SK-N-SH (cell line): Measurements from ENCODE around the gene PIK3R2. TPM values are rescaled to one million over a fixed set of nuclear protein-coding genes. Genes with fewer than 3 reads are reported as not detected.
A peak's percentile ranks its signal among the peaks of the same experiment; 100 is the strongest.

ENCODE experiments used
- CTCF ChIA-PET: fragments of 300-600, 350-600 bp; formaldehyde crosslinking; extraction: SDS; loops from one replicate; lab custom pipeline; 2021; lab: Yijun Ruan, JAX
- POLR2A ChIA-PET: fragments of 350-600 bp; sonication (Branson Sonifier 250); formaldehyde crosslinking; extraction: SDS; loops from one replicate; lab custom pipeline; 2020; ENCODE audit warnings: antibody characterized with exemption, inconsistent platforms; lab: Yijun Ruan, JAX
- DNase-seq: peaks from one replicate; pipeline ENCODE4 v3.0.0; 2012
- H2AFZ ChIP-seq: fragments of 200-600 bp; sonication (generic); 2 replicates; pipeline ENCODE4 v1.8.1; 2016; ENCODE audit warnings: antibody characterized with exemption, mild to moderate bottlenecking, low read depth
- H3F3A ChIP-seq: fragments of 200-600 bp; sonication (generic); replicated peaks from 2 replicates; pipeline ENCODE3; 2016; ENCODE audit warnings: antibody characterized with exemption, mild to moderate bottlenecking; ENCODE audit not compliant: insufficient read depth
- H3K27ac ChIP-seq, 2 experiments: fragments of 200-500 bp in 1 of 2; fragments of 200-600 bp in 1 of 2; sonication (Bioruptor generic) in 1 of 2; sonication (generic), shearing (Covaris generic) in 1 of 2; 2 replicates each; pipeline versions ENCODE4 v1.5.1 to v1.6.1; 2014 to 2016; ENCODE audit warnings: low read depth in 2 of 2, inconsistent platforms in 1 of 2, low read length in 1 of 2, mild to moderate bottlenecking in 1 of 2, mixed read lengths in 1 of 2
- H3K27me3 ChIP-seq: fragments of 200-600 bp; sonication (generic), shearing (Covaris generic); 2 replicates; pipeline ENCODE4 v1.6.1; 2016; ENCODE audit warnings: mixed run types; ENCODE audit not compliant: insufficient read depth
- H3K36me3 ChIP-seq, 2 experiments: fragments of 200-500 bp in 1 of 2; fragments of 200-600 bp in 1 of 2; sonication (Bioruptor generic) in 1 of 2; sonication (generic) in 1 of 2; replicated peaks in 1 of 2; 2 replicates each; pipeline versions ENCODE3 to v1.5.1; 2014 to 2016; ENCODE audit warnings: low read length in 1 of 2, mild to moderate bottlenecking in 1 of 2; ENCODE audit not compliant: insufficient read depth in 2 of 2, control insufficient read depth in 1 of 2
- H3K4me1 ChIP-seq, 2 experiments: fragments of 200-500 bp in 1 of 2; fragments of 200-600 bp in 1 of 2; sonication (Bioruptor generic) in 1 of 2; sonication (generic), shearing (Covaris generic) in 1 of 2; 2 replicates each; pipeline versions ENCODE4 v1.5.1 to v1.6.1; 2014 to 2016; ENCODE audit warnings: low read depth in 1 of 2, low read length in 1 of 2, mixed run types in 1 of 2; ENCODE audit not compliant: insufficient read depth in 2 of 2, control insufficient read depth in 1 of 2
- H3K4me2 ChIP-seq: fragments of 200-600 bp; sonication (generic), shearing (Covaris generic); 2 replicates; pipeline ENCODE4 v1.6.1; 2017; ENCODE audit warnings: mixed run types
- H3K4me3 ChIP-seq, 2 experiments: fragments of 200-500 bp in 1 of 2; fragments of 200-600 bp in 1 of 2; sonication (Bioruptor generic) in 1 of 2; sonication (generic), shearing (Covaris generic) in 1 of 2; 2 replicates each; pipeline versions ENCODE4 v1.5.1 to v1.8.1; 2014 to 2016; ENCODE audit warnings: low read depth in 2 of 2, inconsistent platforms in 1 of 2, low read length in 1 of 2, mild to moderate bottlenecking in 1 of 2, mixed read lengths in 1 of 2, moderate library complexity in 1 of 2
- H3K79me2 ChIP-seq: fragments of 200-600 bp; sonication (generic); 2 replicates; pipeline ENCODE4 v1.8.1; 2017; ENCODE audit warnings: mild to moderate bottlenecking; ENCODE audit not compliant: insufficient read depth
- H3K9ac ChIP-seq: fragments of 200-600 bp; sonication (generic); 2 replicates; pipeline ENCODE4 v1.6.1; 2017; ENCODE audit warnings: mixed run types
- H3K9me2 ChIP-seq: fragments of 200-600 bp; sonication (generic); 2 replicates; pipeline ENCODE4 v1.6.1; 2017; ENCODE audit warnings: mixed run types
- H3K9me3 ChIP-seq: fragments of 200-600 bp; sonication (generic); 2 replicates; pipeline ENCODE4 v1.6.1; 2017; ENCODE audit warnings: mixed run types, mild to moderate bottlenecking, moderate library complexity
- H4K20me1 ChIP-seq: fragments of 200-600 bp; sonication (generic); 2 replicates; pipeline ENCODE4 v1.6.1; 2017; ENCODE audit warnings: mild to moderate bottlenecking, mixed run types; ENCODE audit not compliant: insufficient read depth
- CTCF ChIP-seq: fragments of 200-600 bp; sonication (generic); IDR thresholded peaks from 2 replicates; pipeline ENCODE4 v1.6.1; 2017; ENCODE audit warnings: antibody characterized with exemption, mild to moderate bottlenecking, moderate library complexity
- EP300 ChIP-seq, 2 experiments: IDR thresholded peaks; 2 replicates each; pipeline versions ENCODE4 v1.4.0 to v1.6.1; 2012; ENCODE audit warnings: borderline replicate concordance in 1 of 2, low read depth in 1 of 2, low read length in 1 of 2
- EZH2phosphoT487 ChIP-seq: fragments of 200-600 bp; sonication (generic); IDR thresholded peaks from 2 replicates; pipeline ENCODE4 v1.6.1; 2017; ENCODE audit warnings: low read depth, mixed run types, mild to moderate bottlenecking, antibody characterized with exemption, moderate library complexity, borderline replicate concordance
- FOXJ3 ChIP-seq: sonication (generic); formaldehyde crosslinking; IDR thresholded peaks from 2 replicates; pipeline ENCODE4 v1.5.1; 2020; ENCODE audit warnings: mild to moderate bottlenecking, missing genetic modification reagents
- FOXM1 ChIP-seq: IDR thresholded peaks from 2 replicates; pipeline ENCODE4 v1.4.0; 2012; ENCODE audit warnings: low read depth, mild to moderate bottlenecking
- IRF3 ChIP-seq: fragments of 150-350 bp; IDR thresholded peaks from 2 replicates; pipeline ENCODE4 v1.6.1; 2016; ENCODE audit warnings: mild to moderate bottlenecking, low read depth, low read length
- MXI1 ChIP-seq: IDR thresholded peaks from 2 replicates; pipeline ENCODE4 v1.6.1; 2012; ENCODE audit warnings: mild to moderate bottlenecking, low read depth, low read length, improper control_type of control experiment
- NRF1 ChIP-seq: IDR thresholded peaks from 2 replicates; pipeline ENCODE4 v1.6.1; 2012; ENCODE audit warnings: low read depth, mild to moderate bottlenecking, low read length
- PBX3 ChIP-seq: IDR thresholded peaks from 2 replicates; pipeline ENCODE4; 2012
- POLR2AphosphoS5 ChIP-seq: IDR thresholded peaks from 2 replicates; pipeline ENCODE4 v1.6.1; 2012; ENCODE audit warnings: low read depth, low read length
- TCF12 ChIP-seq: IDR thresholded peaks from 2 replicates; pipeline ENCODE4 v1.4.0; 2012
- TEAD4 ChIP-seq: IDR thresholded peaks from 2 replicates; pipeline ENCODE4 v1.4.0; 2012; ENCODE audit warnings: mild to moderate bottlenecking, borderline replicate concordance; ENCODE audit not compliant: insufficient read depth
- WGBS: methylation state at CpG from one replicate; pipeline ENCODE4 v1.1.6; 2017; ENCODE audit warnings: low lambda C conversion rate; 5-methylcytosine and 5-hydroxymethylcytosine counted together
- polyA plus RNA-seq, 3 experiments: library from polyadenylated mRNA; depleted of rRNA; stranded (reverse); fragments of >200 nt; gene quantifications; 2 replicates each; pipeline ENCODE4 v1.2.3, GENCODE V29; 2012

PIK3R2 gene
- polyA plus RNA-seq, 1 of the 3 experiments (the other 2 are of a cell fraction), result 36.6 TPM

- H3F3A ChIP-seq, result peaks cover 9% of the 10 kb centered on the region
- no peak overlapping the region for H2AFZ ChIP-seq
- peaks cover 9 to 11% of the 10 kb centered on the region in 2 experiments for H3K36me3 ChIP-seq
- no peak overlapping the region for H3K4me2 ChIP-seq
- H3K9me3 ChIP-seq, result no peaks in the 10 kb centered on the region
- no peak overlapping the region for H3K4me3 ChIP-seq
- H3K79me2 ChIP-seq, result no peaks in the 10 kb centered on the region
- no peaks in the 10 kb centered on the region for H3K27me3 ChIP-seq
- peaks cover 0 to 8% of the 10 kb centered on the region in 2 experiments; a peak in 1 of 4 replicates for H3K4me1 ChIP-seq
- DNase-seq, result peak; percentile 20
- WGBS, result 88% methylated on average over 5 of the region's 7 CpGs
- POLR2A ChIA-PET, result no interaction called here
- no peaks in the 10 kb centered on the region for H4K20me1 ChIP-seq
- no peaks in the 10 kb centered on the region for H3K9me2 ChIP-seq
- no peak for TF ChIP-seq MXI1
- no peak for TF ChIP-seq FOXJ3 (CRISPR knock-in tag)
- no peak for TF ChIP-seq EZH2phosphoT487
- TF ChIP-seq PBX3, result no peak
- no peak for TF ChIP-seq IRF3
- TF ChIP-seq EP300 (IDR thresholded peaks at IDR 0.05; ENCODE audit: borderline replicate concordance in 1 of 2, low read depth in 1 of 2, low read length in 1 of 2), result no peak
- no peak for TF ChIP-seq NRF1
- no peak overlapping the region for H3K27ac ChIP-seq
- no peak overlapping the region for H3K9ac ChIP-seq
- CTCF ChIA-PET, result interaction anchor here (1.1 to 9.4 kb wide), 3 partner anchors 15 to 107 kb away, joined by 3 to 78 read pairs (median 4); no protein-coding TSS in a partner anchor
These were observed 19.5 kb downstream of the PIK3R2 start for GRCh38 chr19:18172331-18173053.

- POLR2A ChIA-PET, result no interaction called here
- no peaks in the 10 kb centered on the region for H3K27me3 ChIP-seq
- no peaks in the 10 kb centered on the region for H4K20me1 ChIP-seq
- peak overlapping the region; percentile 87; the same call in 1 of the 2 replicates for H2AFZ ChIP-seq
- 93% methylated on average over 11 of the region's 18 CpGs for WGBS
- H3F3A ChIP-seq, result peaks cover 5% of the 10 kb centered on the region
- no peaks in the 10 kb centered on the region for H3K79me2 ChIP-seq
- peaks cover 0 to 8% of the 10 kb centered on the region in 2 experiments; a peak in 1 of 4 replicates for H3K4me1 ChIP-seq
- no peaks in the 10 kb centered on the region for H3K9me3 ChIP-seq
- no peak for DNase-seq
- no peak for TF ChIP-seq POLR2AphosphoS5
- TF ChIP-seq CTCF, result no peak
- no peak for TF ChIP-seq TEAD4
- no peak for TF ChIP-seq TCF12
- no peak for TF ChIP-seq FOXM1
- TF ChIP-seq, all 33 proteins: peak for 0
- Histone ChIP-seq H3K27ac (no peak overlapping the region; a peak in 1 of 4 replicates), H3K9me2 (no peaks in the 10 kb centered on the region), H3K36me3 (peaks cover 6 to 11% of the 10 kb centered on the region in 2 experiments), H3K4me3 (peak overlapping the region; percentile 63 to 78; a peak in 3 of 4 replicates), H3K9ac (peak overlapping the region; percentile 52; the same call in 1 of the 2 replicates), H3K4me2 (peak overlapping the region; percentile 94)
- CTCF ChIA-PET, result interaction anchor here (1.2 to 9.4 kb wide), 2 partner anchors 62 to 106 kb away, joined by 3 to 78 read pairs; no protein-coding TSS in a partner anchor
These were observed 20.1 kb downstream of the PIK3R2 start for GRCh38 chr19:18173054-18173571.
